Measurements from ENCODE around the gene KCTD3. TPM values are rescaled to one million over a fixed set of nuclear protein-coding genes. Genes with fewer than 3 reads are reported as not detected.

Gene KCTD3
- total RNA-seq, 1 experiment from 2014 or later = 52.8 TPM

DNA sequence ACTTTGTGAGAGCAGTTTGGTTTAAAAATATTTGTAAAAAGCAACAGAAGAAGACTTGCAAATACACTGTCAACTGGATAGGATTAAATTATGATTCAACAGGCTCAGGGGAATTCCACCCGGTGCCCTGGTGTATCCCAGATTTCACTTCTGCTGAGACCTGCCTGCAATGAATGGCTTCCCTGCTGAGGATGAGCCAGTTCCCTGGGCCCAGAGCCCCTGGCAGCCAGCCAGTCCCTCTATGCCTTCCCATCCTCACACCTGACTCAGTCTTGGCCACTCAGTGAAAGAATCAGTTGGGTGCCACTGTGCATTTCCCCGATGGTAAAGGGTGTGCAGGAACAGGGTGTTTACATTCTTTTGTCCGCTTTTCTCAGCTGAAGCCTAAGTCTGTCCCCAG lies 64.4 kb downstream of the KCTD3 start:
- Histone ChIP-seq H3K4me3 (ENCODE audit: low read length) (no peak overlapping the region), H3K9me3 (ENCODE audit: low read length) (no peaks in the 10 kb centered on the region), H3K4me1 (ENCODE audit: insufficient read depth, low read length) (0 out of 2 replicates have a peak, but pooled peaks cover 7% of the 10 kb centered on the region), H3F3A (ENCODE audit: low read length, unreplicated experiment) (no peaks in the 10 kb centered on the region), H4K20me1 (ENCODE audit: low read length) (no peaks in the 10 kb centered on the region), H3K27ac (ENCODE audit: low read length) (no peak overlapping the region), H3K4me2 (ENCODE audit: low read length) (no peak overlapping the region), H3K27me3 (ENCODE audit: low read length) (no peaks in the 10 kb centered on the region), H3K79me2 (ENCODE audit: low read length) (no peaks in the 10 kb centered on the region), H2AFZ (ENCODE audit: low read length) (no peak overlapping the region), H3K9ac (ENCODE audit: low read length) (no peak overlapping the region), H3K9me2 (replicated peaks; ENCODE audit: low read length) (no peaks in the 10 kb centered on the region), H3K36me3 (ENCODE audit: low read depth, low read length) (no peaks in the 10 kb centered on the region)
- no peak for TF ChIP-seq EZH2phosphoT487 (IDR thresholded peaks at IDR 0.05; ENCODE audit: borderline replicate concordance, low read length)
- no peak for TF ChIP-seq EZH2 (IDR thresholded peaks at IDR 0.05; ENCODE audit: low read length, unreplicated experiment)
- TF ChIP-seq, protein P1, sequence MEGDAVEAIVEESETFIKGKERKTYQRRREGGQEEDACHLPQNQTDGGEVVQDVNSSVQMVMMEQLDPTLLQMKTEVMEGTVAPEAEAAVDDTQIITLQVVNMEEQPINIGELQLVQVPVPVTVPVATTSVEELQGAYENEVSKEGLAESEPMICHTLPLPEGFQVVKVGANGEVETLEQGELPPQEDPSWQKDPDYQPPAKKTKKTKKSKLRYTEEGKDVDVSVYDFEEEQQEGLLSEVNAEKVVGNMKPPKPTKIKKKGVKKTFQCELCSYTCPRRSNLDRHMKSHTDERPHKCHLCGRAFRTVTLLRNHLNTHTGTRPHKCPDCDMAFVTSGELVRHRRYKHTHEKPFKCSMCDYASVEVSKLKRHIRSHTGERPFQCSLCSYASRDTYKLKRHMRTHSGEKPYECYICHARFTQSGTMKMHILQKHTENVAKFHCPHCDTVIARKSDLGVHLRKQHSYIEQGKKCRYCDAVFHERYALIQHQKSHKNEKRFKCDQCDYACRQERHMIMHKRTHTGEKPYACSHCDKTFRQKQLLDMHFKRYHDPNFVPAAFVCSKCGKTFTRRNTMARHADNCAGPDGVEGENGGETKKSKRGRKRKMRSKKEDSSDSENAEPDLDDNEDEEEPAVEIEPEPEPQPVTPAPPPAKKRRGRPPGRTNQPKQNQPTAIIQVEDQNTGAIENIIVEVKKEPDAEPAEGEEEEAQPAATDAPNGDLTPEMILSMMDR (conservative IDR thresholded peaks at IDR 0.05; ENCODE audit: low read depth, low read length) = no peak
- DNase-seq = peak; percentile 80
- ATAC-seq = peak; percentile 61
- ChIA-PET CTCF (no interaction called here), POLR2A (ENCODE audit: unreplicated experiment) (no interaction called here)
- intact Hi-C loops (cut with micrococcal nuclease) = no loop called here
- no TSS peak for BruUV-seq (replicated peaks)

GRCh38 chr1:215635827-215636226 lies 68.7 kb downstream of the KCTD3 start:
- CTCF ChIA-PET = no interaction called here

DNA sequence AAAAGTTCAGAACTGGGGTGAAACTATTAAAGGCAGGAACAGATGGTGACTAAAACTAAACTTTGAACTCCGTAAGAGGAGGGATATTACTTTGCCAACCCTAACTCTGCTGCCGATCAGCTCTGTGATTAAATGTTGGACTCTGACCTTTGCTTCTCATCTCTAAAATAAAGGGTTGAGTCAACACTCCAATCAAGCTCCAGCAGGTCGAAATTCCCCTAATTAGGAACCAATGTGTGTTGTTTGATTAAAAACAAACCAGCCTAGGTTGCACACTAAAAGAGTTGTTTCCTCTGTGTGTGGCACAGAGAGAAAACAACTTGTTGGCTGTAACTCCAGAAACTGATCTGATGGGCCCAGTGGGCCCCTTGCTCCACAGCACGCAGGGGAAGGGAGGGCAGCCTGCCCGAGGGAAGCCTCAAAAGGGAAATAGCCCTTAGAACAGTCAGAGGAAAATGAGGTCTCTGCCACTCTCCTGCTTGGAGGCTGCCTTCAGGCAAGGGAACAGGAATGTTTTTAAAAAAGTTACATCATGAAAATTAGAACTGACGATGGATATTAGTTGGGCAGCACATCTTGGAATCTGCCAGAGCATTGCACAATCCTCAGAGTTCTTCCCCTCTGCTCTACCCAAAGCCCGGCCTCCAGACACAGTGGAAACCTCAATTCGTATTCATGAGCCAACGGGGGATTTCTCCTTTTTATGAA lies 69.3 kb downstream of the KCTD3 start:
- intact Hi-C loops (cut with micrococcal nuclease) = no loop called here
- Histone ChIP-seq H3K79me2 (ENCODE audit: low read length) (no peaks in the 10 kb centered on the region), H3K9ac (ENCODE audit: low read length) (no peak overlapping the region), H3K4me3 (ENCODE audit: low read length) (no peak overlapping the region), H3F3A (ENCODE audit: low read length, unreplicated experiment) (no peaks in the 10 kb centered on the region), H3K4me1 (ENCODE audit: insufficient read depth, low read length) (0 out of 2 replicates have a peak, but pooled peaks cover 4% of the 10 kb centered on the region), H3K36me3 (ENCODE audit: low read depth, low read length) (no peaks in the 10 kb centered on the region), H3K4me2 (ENCODE audit: low read length) (no peak overlapping the region), H2AFZ (ENCODE audit: low read length) (no peak overlapping the region), H3K9me3 (ENCODE audit: low read length) (no peaks in the 10 kb centered on the region), H4K20me1 (ENCODE audit: low read length) (no peaks in the 10 kb centered on the region), H3K9me2 (replicated peaks; ENCODE audit: low read length) (no peaks in the 10 kb centered on the region), H3K27ac (ENCODE audit: low read length) (no peak overlapping the region), H3K27me3 (ENCODE audit: low read length) (no peaks in the 10 kb centered on the region)
- BruUV-seq (replicated peaks) = no TSS peak
- TF ChIP-seq, protein P1 (conservative IDR thresholded peaks at IDR 0.05; ENCODE audit: low read depth, low read length) = no peak
- TF ChIP-seq EZH2phosphoT487 (IDR thresholded peaks at IDR 0.05; ENCODE audit: borderline replicate concordance, low read length) (no peak), EZH2 (IDR thresholded peaks at IDR 0.05; ENCODE audit: low read length, unreplicated experiment) (no peak)
- ChIA-PET CTCF (no interaction called here), POLR2A (ENCODE audit: unreplicated experiment) (no interaction called here)
- ATAC-seq = no peak
- DNase-seq = no peak

More at GRCh38 chr1:215635827-215636226, 68.7 kb downstream of the KCTD3 start:
- H3K9me2 ChIP-seq (replicated peaks; ENCODE audit: low read length) = no peaks in the 10 kb centered on the region
- H3K4me2 ChIP-seq (ENCODE audit: low read length) = no peak overlapping the region
- no TSS peak for BruUV-seq (replicated peaks)
- H3K4me3 ChIP-seq (ENCODE audit: low read length) = no peak overlapping the region
- no peaks in the 10 kb centered on the region for H3F3A ChIP-seq (ENCODE audit: low read length, unreplicated experiment)
- no peaks in the 10 kb centered on the region for H3K9me3 ChIP-seq (ENCODE audit: low read length)
- no peaks in the 10 kb centered on the region for H3K27me3 ChIP-seq (ENCODE audit: low read length)
- H3K9ac ChIP-seq (ENCODE audit: low read length) = no peak overlapping the region
- H3K79me2 ChIP-seq (ENCODE audit: low read length) = no peaks in the 10 kb centered on the region
- TF ChIP-seq, protein P1 (conservative IDR thresholded peaks at IDR 0.05; ENCODE audit: low read depth, low read length) = no peak
- ATAC-seq = no peak
- H3K36me3 ChIP-seq (ENCODE audit: low read depth, low read length) = no peaks in the 10 kb centered on the region
- H4K20me1 ChIP-seq (ENCODE audit: low read length) = no peaks in the 10 kb centered on the region
- no peak overlapping the region for H3K27ac ChIP-seq (ENCODE audit: low read length)
- H2AFZ ChIP-seq (ENCODE audit: low read length) = no peak overlapping the region
- 0 out of 2 replicates have a peak, but pooled peaks cover 7% of the 10 kb centered on the region for H3K4me1 ChIP-seq (ENCODE audit: insufficient read depth, low read length)
- no peak for DNase-seq
- POLR2A ChIA-PET (ENCODE audit: unreplicated experiment) = no interaction called here
- intact Hi-C loops (cut with micrococcal nuclease) = no loop called here

Data from PC-3 (cell line).